Testis (tissue), 3 donors: ENCODE data around the gene SLC34A1. TPM values are rescaled to one million over a fixed set of nuclear protein-coding genes. Genes with fewer than 3 reads are reported as not detected.

ENCODE experiments used
- DNase-seq: peaks from one replicate; pipeline ENCODE4 v3.0.0-alpha.2; 2019
- H3K27ac ChIP-seq, 2 donors: fragments of 200-600 bp; sonication (generic); one replicate each; pipeline ENCODE4 v1.5.1; 2019
- H3K27me3 ChIP-seq: fragments of 200-600 bp; sonication (generic); one replicate; pipeline ENCODE4 v1.5.1; 2019
- H3K36me3 ChIP-seq: fragments of 200-600 bp; sonication (generic); one replicate; pipeline ENCODE4 v1.5.1; 2017; ENCODE audit warnings: low read depth; ENCODE audit errors: missing control alignments
- H3K4me1 ChIP-seq: fragments of 200-600 bp; sonication (generic); one replicate; pipeline ENCODE4 v1.5.1; 2019
- H3K4me3 ChIP-seq, 2 donors: fragments of 200-600 bp; sonication (generic); one replicate each; pipeline ENCODE4 v1.5.1; 2017 to 2019
- H3K9me3 ChIP-seq: fragments of 200-600 bp; sonication (generic); one replicate; pipeline ENCODE4 v1.5.1; 2017
- CTCF ChIP-seq, 3 experiments: fragments of 450-650 bp in 2 of 3; fragments of 200-600 bp in 1 of 3; sonication (generic) in 1 of 3; IDR thresholded peaks; one replicate each; pipeline ENCODE4 v1.5.1; 2016 to 2019; ENCODE audit warnings: antibody characterized with exemption in 3 of 3, mild to moderate bottlenecking in 2 of 3, moderate library complexity in 1 of 3
- POLR2A ChIP-seq: fragments of 450-650 bp; IDR thresholded peaks from one replicate; pipeline ENCODE4 v1.6.1; 2017; ENCODE audit warnings: antibody characterized with exemption, mild to moderate bottlenecking, moderate library complexity
- WGBS, 2 donors: methylation state at CpG; one replicate each; pipeline ENCODE4 v1.1.5; 2018; 5-methylcytosine and 5-hydroxymethylcytosine counted together
- intact Hi-C: fragments of 100-400 bp; cut with DNase I; formaldehyde crosslinking; loops from one replicate; pipeline ENCODE4 v1.15.1; 2023; ENCODE audit warnings: low total_unique reads
- polyA plus RNA-seq: library from polyadenylated mRNA; stranded (reverse); fragments of 350-450 nt; fragmentation: Illumina TruSeq; extraction: RNeasy Lipid Tissue Mini Kit (QIAGEN cat#74804); gene quantifications from one replicate; pipeline ENCODE4 v1.2.3, GENCODE V29; 2014; ENCODE audit warnings: low read depth, low replicate concordance; ENCODE audit not compliant: insufficient read depth
- total RNA-seq, 2 donors: library from RNA; depleted of rRNA; stranded (reverse); fragments of >200 nt; gene quantifications; one replicate each; pipeline ENCODE4 v1.2.3, GENCODE V29; 2016

Gene SLC34A1
- total and polyA plus RNA-seq, 3 donors from 2014 or later = 0.19 TPM; not detected in 2

- no peaks in the 10 kb centered on the region for H3K9me3 ChIP-seq
- H3K27me3 ChIP-seq = no peaks in the 10 kb centered on the region
- intact Hi-C loops = no loop called here
- no peak overlapping the region for H3K27ac ChIP-seq
- peaks cover 6% of the 10 kb centered on the region for H3K4me1 ChIP-seq
- 93 to 94% methylated on average over 6 of the region's 6 CpGs for WGBS, 2 donors
- TF ChIP-seq POLR2A = no peak
- no peak for TF ChIP-seq CTCF (IDR thresholded peaks at IDR 0.05)
- DNase-seq = no peak
- no peaks in the 10 kb centered on the region for H3K36me3 ChIP-seq
- H3K4me3 ChIP-seq = no peak overlapping the region
Measured at GRCh38 chr5:177344891-177345290, 39.3 kb upstream of the SLC34A1 start.

- intact Hi-C loops = no loop called here
- no peaks in the 10 kb centered on the region for H3K27me3 ChIP-seq
- H3K36me3 ChIP-seq = no peaks in the 10 kb centered on the region
- no peak for DNase-seq
- TF ChIP-seq POLR2A (no peak), CTCF (IDR thresholded peaks at IDR 0.05) (no peak)
- H3K4me3 ChIP-seq = no peak overlapping the region
- H3K27ac ChIP-seq = no peak overlapping the region
- WGBS, 2 donors = 76 to 87% methylated on average over 4 of the region's 4 CpGs
- H3K4me1 ChIP-seq = peaks cover 16% of the 10 kb centered on the region
- H3K9me3 ChIP-seq = no peaks in the 10 kb centered on the region
Measured at GRCh38 chr5:177346820-177347219, 37.4 kb upstream of the SLC34A1 start.

GRCh38 chr5:177347699-177348098, 36.5 kb upstream of the SLC34A1 start:
- no peak for DNase-seq
- H3K36me3 ChIP-seq = no peaks in the 10 kb centered on the region
- H3K9me3 ChIP-seq = no peaks in the 10 kb centered on the region
- intact Hi-C loops = no loop called here
- H3K27me3 ChIP-seq = no peaks in the 10 kb centered on the region
- 90 to 91% methylated on average over 4 of the region's 4 CpGs for WGBS, 2 donors
- H3K4me3 ChIP-seq = no peak overlapping the region
- TF ChIP-seq CTCF (IDR thresholded peaks at IDR 0.05) = no peak
- TF ChIP-seq POLR2A = no peak
- H3K27ac ChIP-seq = no peak overlapping the region
- peaks cover 16% of the 10 kb centered on the region for H3K4me1 ChIP-seq

- no peaks in the 10 kb centered on the region for H3K36me3 ChIP-seq
- no peak overlapping the region for H3K4me3 ChIP-seq
- intact Hi-C loops = no loop called here
- no peak overlapping the region for H3K27ac ChIP-seq
- DNase-seq = no peak
- no peaks in the 10 kb centered on the region for H3K9me3 ChIP-seq
- H3K4me1 ChIP-seq = peaks cover 16% of the 10 kb centered on the region
- TF ChIP-seq POLR2A = no peak
- TF ChIP-seq CTCF (IDR thresholded peaks at IDR 0.05) = no peak
- 64 to 70% methylated on average over 3 of the region's 3 CpGs for WGBS, 2 donors
- H3K27me3 ChIP-seq = no peaks in the 10 kb centered on the region
Measured at GRCh38 chr5:177349362-177349647, 34.9 kb upstream of the SLC34A1 start.

GRCh38 chr5:177349762-177350161, 34.5 kb upstream of the SLC34A1 start:
- intact Hi-C loops = no loop called here
- no peak for DNase-seq
- Histone ChIP-seq H3K36me3 (no peaks in the 10 kb centered on the region), H3K9me3 (no peaks in the 10 kb centered on the region), H3K4me3 (no peak overlapping the region), H3K27ac (no peak overlapping the region), H3K4me1 (peaks cover 16% of the 10 kb centered on the region), H3K27me3 (no peaks in the 10 kb centered on the region)
- 63 to 77% methylated on average over 5 of the region's 5 CpGs for WGBS, 2 donors
- TF ChIP-seq CTCF (IDR thresholded peaks at IDR 0.05) (no peak), POLR2A (no peak)
